GM12878 (cell line): ENCODE results near the gene AGAP1. TPM values are rescaled to one million over a fixed set of nuclear protein-coding genes. Genes with fewer than 3 reads are reported as not detected.

ENCODE experiments used
- ATAC-seq: fragments of 200-7000 bp; cut with Tn5 transposase; 3 replicates; pipeline ENCODE4 v1.9.1; 2020; ENCODE audit warnings: mild to moderate bottlenecking, moderate library complexity
- BruUV-seq: library from RNA; stranded (reverse); fragments of 400-500 nt; replicated peaks from 2 replicates; lab custom pipeline; 2021; lab: Mats Ljungman, UMichigan
- CTCF ChIA-PET: fragments of 300-600 bp; sonication (Branson Sonifier 250); formaldehyde crosslinking; extraction: SDS; loops from one replicate; lab custom pipeline; 2021; ENCODE audit warnings: inconsistent platforms; lab: Yijun Ruan, JAX
- POLR2A ChIA-PET: fragments of 350-600 bp; formaldehyde crosslinking; extraction: SDS; loops from one replicate; lab custom pipeline; 2021; ENCODE audit warnings: inconsistent platforms; lab: Charles Lee
- RAD21 ChIA-PET: fragments of 300-600 bp; sonication (Branson Sonifier 250); formaldehyde crosslinking; loops from one replicate; lab custom pipeline; 2023; ENCODE audit warnings: antibody characterized with exemption; ENCODE audit not compliant: unreplicated experiment; lab: Charles Lee
- SMC1A ChIA-PET: fragments of 300-600 bp; sonication (Branson Sonifier 250); formaldehyde crosslinking; loops from one replicate; lab custom pipeline; 2023; ENCODE audit not compliant: unreplicated experiment, uncharacterized antibody; lab: Charles Lee
- DNase-seq: peaks from one replicate; pipeline ENCODE4 v3.0.0-alpha.2; 2011; ENCODE audit warnings: low read depth, low spot score
- FAIRE-seq: peaks from 3 replicates; lab custom pipeline; 2011; peaks lifted over from hg19 to GRCh38; lab: Jason Lieb, UNC
- H2AFZ ChIP-seq: 2 replicates; pipeline ENCODE4 v1.6.0; 2011; ENCODE audit warnings: low read depth, low read length, control low read depth; ENCODE audit not compliant: control insufficient read depth
- H3K27ac ChIP-seq: 2 replicates; pipeline ENCODE4 v1.5.1; 2011; ENCODE audit warnings: control low read depth; ENCODE audit not compliant: control insufficient read depth, insufficient read depth
- H3K27me3 ChIP-seq, 2 experiments: replicated peaks in 1 of 2; 2 replicates each; pipeline versions ENCODE4 v1.6.0 to v1.6.1; 2011; ENCODE audit warnings: low read length in 1 of 2; ENCODE audit not compliant: control insufficient read depth in 2 of 2, insufficient read depth in 2 of 2
- H3K36me3 ChIP-seq, 2 experiments: 2 replicates each; pipeline ENCODE4 v1.5.1; 2011; ENCODE audit warnings: low read length in 1 of 2; ENCODE audit not compliant: control insufficient read depth in 2 of 2, insufficient read depth in 2 of 2
- H3K4me1 ChIP-seq: 2 replicates; pipeline ENCODE4 v1.6.1; 2011; ENCODE audit warnings: mild to moderate bottlenecking, low read length, moderate library complexity, mixed read lengths; ENCODE audit not compliant: control insufficient read depth, insufficient read depth
- H3K4me2 ChIP-seq: 2 replicates; pipeline ENCODE4 v1.6.0; 2011; ENCODE audit warnings: control low read depth; ENCODE audit not compliant: control insufficient read depth, insufficient read depth
- H3K4me3 ChIP-seq: fragments of 200-600 bp; sonication (generic); 2 replicates; pipeline ENCODE4 v1.5.1; 2016
- H3K79me2 ChIP-seq: 2 replicates; pipeline ENCODE4 v1.6.0; 2011; ENCODE audit warnings: low read length; ENCODE audit not compliant: control insufficient read depth, insufficient read depth
- H3K9ac ChIP-seq: 2 replicates; pipeline ENCODE4 v1.8.0; 2011; ENCODE audit warnings: low read length, control low read depth, mixed read lengths; ENCODE audit not compliant: control insufficient read depth, insufficient read depth
- H3K9me3 ChIP-seq: replicated peaks from 3 replicates; pipeline ENCODE4 v1.5.1; 2011; ENCODE audit warnings: mild to moderate bottlenecking, low read length; ENCODE audit not compliant: control insufficient read depth, insufficient read depth
- H4K20me1 ChIP-seq: 2 replicates; pipeline ENCODE4 v1.6.0; 2011; ENCODE audit not compliant: control insufficient read depth, insufficient read depth
- ATF7 ChIP-seq: fragments of 450-650 bp; IDR thresholded peaks from 2 replicates; pipeline ENCODE4 v1.6.1; 2016; ENCODE audit warnings: low read depth, mild to moderate bottlenecking
- BACH1 ChIP-seq: fragments of 450-650 bp; IDR thresholded peaks from 2 replicates; pipeline ENCODE4 v1.6.1; 2017; ENCODE audit warnings: mild to moderate bottlenecking, borderline replicate concordance
- BCLAF1 ChIP-seq: fragments of 450-650 bp; IDR thresholded peaks from 2 replicates; pipeline ENCODE4 v1.6.1; 2017; ENCODE audit warnings: antibody characterized with exemption, mild to moderate bottlenecking, moderate library complexity
- BHLHE40 ChIP-seq, 2 experiments: fragments of 450-650 bp in 1 of 2; IDR thresholded peaks; 2 replicates each; pipeline ENCODE4 v1.6.1; 2011 to 2017; ENCODE audit warnings: low read depth in 2 of 2, borderline replicate concordance in 1 of 2, improper control_type of control experiment in 1 of 2, low read length in 1 of 2, mild to moderate bottlenecking in 1 of 2
- CREB1 ChIP-seq: IDR thresholded peaks from 2 replicates; pipeline ENCODE4 v1.6.1; 2012; ENCODE audit warnings: low read depth, mild to moderate bottlenecking, inconsistent platforms
- EP300 ChIP-seq, 2 experiments: fragments of 150-350 bp in 1 of 2; IDR thresholded peaks; 2 replicates each; pipeline ENCODE4 v1.6.1; 2011 to 2012; ENCODE audit warnings: low read depth in 2 of 2, low read length in 2 of 2, borderline replicate concordance in 1 of 2, improper control_type of control experiment in 1 of 2, inconsistent platforms in 1 of 2; ENCODE audit not compliant: control insufficient read depth in 1 of 2
- EZH2 ChIP-seq: IDR thresholded peaks from 2 replicates; pipeline ENCODE4 v1.6.1; 2012; ENCODE audit warnings: low read depth, mild to moderate bottlenecking, control low read depth, inconsistent platforms, low read length, borderline replicate concordance; ENCODE audit not compliant: control insufficient read depth
- HSF1 ChIP-seq: fragments of 150-350 bp; IDR thresholded peaks from 2 replicates; pipeline ENCODE4 v1.6.1; 2014; ENCODE audit warnings: mild to moderate bottlenecking, low read depth, low read length
- NFXL1 ChIP-seq: fragments of 450-650 bp; IDR thresholded peaks from 2 replicates; pipeline ENCODE4 v1.6.1; 2017; ENCODE audit warnings: antibody characterized with exemption, mild to moderate bottlenecking, borderline replicate concordance
- NR2F1 ChIP-seq: fragments of 450-650 bp; conservative IDR thresholded peaks from 2 replicates; pipeline ENCODE4 v1.6.1; 2017; ENCODE audit warnings: mild to moderate bottlenecking
- PML ChIP-seq: IDR thresholded peaks from 2 replicates; pipeline ENCODE4 v1.6.1; 2012; ENCODE audit warnings: low read length, inconsistent platforms
- POU2F2 ChIP-seq: IDR thresholded peaks from 3 replicates; pipeline ENCODE4 v1.6.1; 2011; ENCODE audit warnings: low read depth, mild to moderate bottlenecking, low read length, borderline replicate concordance
- RCOR1 ChIP-seq: conservative IDR thresholded peaks from 2 replicates; pipeline ENCODE4 v1.6.1; 2012; ENCODE audit warnings: low read depth, low read length, improper control_type of control experiment
- TAF1 ChIP-seq: IDR thresholded peaks from 2 replicates; pipeline ENCODE4 v1.6.1; 2011; ENCODE audit warnings: mild to moderate bottlenecking, low read depth, low read length, borderline replicate concordance
- ZBED1 ChIP-seq: IDR thresholded peaks from 2 replicates; pipeline ENCODE4 v1.6.1; 2016; ENCODE audit warnings: borderline replicate concordance
- WGBS: methylation state at CpG from one replicate; pipeline ENCODE4 v1.1.6; 2016; ENCODE audit warnings: low lambda C conversion rate; ENCODE audit not compliant: insufficient replicate concordance, insufficient coverage; ENCODE audit errors: missing lambda C conversion rate; 5-methylcytosine and 5-hydroxymethylcytosine counted together
- in situ Hi-C: fragments of 300-500 bp; cut with MboI; formaldehyde crosslinking; loops from 9 replicates; pipeline ENCODE4 v1.14.3; 2018; ENCODE audit warnings: mixed read lengths
- intact Hi-C: fragments of 100-400 bp; cut with micrococcal nuclease; formaldehyde crosslinking; loops from one replicate; pipeline ENCODE4 v1.14.2; 2022; ENCODE audit not compliant: unreplicated experiment
- polyA plus RNA-seq, 11 experiments: library from polyadenylated mRNA; depleted of rRNA in 4 of 11; unstranded in 6 of 11; stranded (reverse) in 5 of 11; fragments of >200 nt; fragmentation: Nextera tagmentation in 4 of 11; fragmentation: Illumina TruSeq in 1 of 11; extraction: Ambion mirVana in 4 of 11; extraction: Trizol in 1 of 11; gene quantifications; 1 replicate in 1 of 11; 2 replicates in 10 of 11; pipeline versions ENCODE4 v1.2.1 to v1.2.3, GENCODE V29; 2011 to 2016; ENCODE audit warnings: inconsistent platforms in 2 of 11, missing spikeins in 2 of 11, low read depth in 1 of 11
- total RNA-seq, 4 experiments: library from RNA; depleted of rRNA in 3 of 4; stranded (reverse); fragments of >200 nt in 3 of 4; fragmentation: Illumina TruSeq in 1 of 4; extraction: Trizol in 1 of 4; gene quantifications; 2 replicates each; pipeline versions ENCODE4 v1.2.1 to v1.2.3, GENCODE V29; 2013 to 2021
- TF ChIP-seq, protein P1 (sequence below): IDR thresholded peaks from 2 replicates; pipeline ENCODE4 v1.6.1; 2011; ENCODE audit warnings: mild to moderate bottlenecking, low read depth, low read length, moderate library complexity; ENCODE audit not compliant: insufficient replicate concordance
- TF ChIP-seq, protein P2 (sequence below): fragments of 450-650 bp; IDR thresholded peaks from 2 replicates; pipeline ENCODE4 v1.6.1; 2014; ENCODE audit warnings: mild to moderate bottlenecking

AGAP1 gene
- total and polyA plus RNA-seq, 10 of the 15 experiments (the other 5 are each of a cell fraction or from before 2014, with no cell fraction given): 0.05 to 0.15 (median 0.06) TPM; not detected in 7

DNA sequence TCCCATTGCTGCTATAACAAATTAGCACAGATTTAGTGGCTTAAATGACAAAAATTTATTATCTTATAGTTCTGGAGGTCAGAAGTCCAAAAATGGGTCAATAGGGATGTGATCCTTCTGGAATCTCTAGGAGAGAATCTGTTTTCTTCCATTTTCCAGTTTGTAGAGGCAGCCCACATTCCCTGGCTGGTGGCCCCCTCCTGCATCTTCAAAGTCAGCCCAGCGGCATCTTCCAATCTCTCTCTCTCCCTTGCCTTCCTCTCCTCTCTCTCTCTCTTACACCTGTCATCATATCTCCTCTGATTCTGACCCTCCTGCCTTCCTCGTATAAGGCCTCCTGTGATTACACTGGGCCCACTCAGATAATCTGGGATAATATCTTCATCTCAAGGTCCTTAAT is 3.9 kb upstream of the AGAP1 start:
- FAIRE-seq: no peak
- Histone ChIP-seq H4K20me1 (no peaks in the 10 kb centered on the region), H3K27ac (no peak overlapping the region), H3K9ac (no peak overlapping the region), H3K27me3 (peaks cover 2 to 9% of the 10 kb centered on the region in 2 experiments; a peak in 3 of 4 replicates), H3K4me3 (no peak overlapping the region), H3K79me2 (no peaks in the 10 kb centered on the region), H3K4me1 (no peaks in the 10 kb centered on the region), H3K4me2 (no peak overlapping the region), H3K9me3 (no peaks in the 10 kb centered on the region), H3K36me3 (no peaks in the 10 kb centered on the region), H2AFZ (no peak overlapping the region)
- POLR2A ChIA-PET: no interaction called here
- BruUV-seq: no TSS peak
- SMC1A ChIA-PET: interaction anchor here (1.5 kb wide), 1 partner anchor 11 kb away, joined by 3 read pairs; no protein-coding TSS in a partner anchor
- CTCF ChIA-PET: no interaction called here
- no peak for DNase-seq
- in situ Hi-C loops (no loop called here), intact Hi-C loops (no loop called here)
- TF ChIP-seq, protein P1, sequence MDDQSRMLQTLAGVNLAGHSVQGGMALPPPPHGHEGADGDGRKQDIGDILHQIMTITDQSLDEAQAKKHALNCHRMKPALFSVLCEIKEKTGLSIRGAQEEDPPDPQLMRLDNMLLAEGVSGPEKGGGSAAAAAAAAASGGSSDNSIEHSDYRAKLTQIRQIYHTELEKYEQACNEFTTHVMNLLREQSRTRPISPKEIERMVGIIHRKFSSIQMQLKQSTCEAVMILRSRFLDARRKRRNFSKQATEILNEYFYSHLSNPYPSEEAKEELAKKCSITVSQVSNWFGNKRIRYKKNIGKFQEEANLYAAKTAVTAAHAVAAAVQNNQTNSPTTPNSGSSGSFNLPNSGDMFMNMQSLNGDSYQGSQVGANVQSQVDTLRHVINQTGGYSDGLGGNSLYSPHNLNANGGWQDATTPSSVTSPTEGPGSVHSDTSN: no peak
- TF ChIP-seq POU2F2: no peak
- TF ChIP-seq NFXL1: no peak
- TF ChIP-seq, protein P2, sequence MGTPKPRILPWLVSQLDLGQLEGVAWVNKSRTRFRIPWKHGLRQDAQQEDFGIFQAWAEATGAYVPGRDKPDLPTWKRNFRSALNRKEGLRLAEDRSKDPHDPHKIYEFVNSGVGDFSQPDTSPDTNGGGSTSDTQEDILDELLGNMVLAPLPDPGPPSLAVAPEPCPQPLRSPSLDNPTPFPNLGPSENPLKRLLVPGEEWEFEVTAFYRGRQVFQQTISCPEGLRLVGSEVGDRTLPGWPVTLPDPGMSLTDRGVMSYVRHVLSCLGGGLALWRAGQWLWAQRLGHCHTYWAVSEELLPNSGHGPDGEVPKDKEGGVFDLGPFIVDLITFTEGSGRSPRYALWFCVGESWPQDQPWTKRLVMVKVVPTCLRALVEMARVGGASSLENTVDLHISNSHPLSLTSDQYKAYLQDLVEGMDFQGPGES: no peak
- no peak for TF ChIP-seq EZH2
- TF ChIP-seq BACH1: no peak
- TF ChIP-seq ZBED1: no peak
- TF ChIP-seq PML: no peak
- TF ChIP-seq TAF1: no peak
- TF ChIP-seq HSF1: no peak
- no peak for TF ChIP-seq BCLAF1
- TF ChIP-seq BHLHE40 (IDR thresholded peaks at IDR 0.05; ENCODE audit: borderline replicate concordance in 1 of 2, low read depth in 2 of 2, low read length in 1 of 2): no peak
- no peak for TF ChIP-seq ATF7
- TF ChIP-seq NR2F1: no peak
- TF ChIP-seq RCOR1: no peak
- TF ChIP-seq CREB1: no peak
- TF ChIP-seq EP300 (IDR thresholded peaks at IDR 0.05; ENCODE audit: borderline replicate concordance in 1 of 2, control insufficient read depth in 1 of 2, low read depth in 2 of 2, low read length in 2 of 2): no peak
- RAD21 ChIA-PET: interaction anchor here (0.7 kb wide), 1 partner anchor 278 kb away, joined by 3 read pairs; no protein-coding TSS in a partner anchor
- ATAC-seq: no peak
- 32% methylated on average over 2 of the region's 2 CpGs for WGBS
